GM12878 (cell line): ENCODE data around the gene PLCB4. TPM values are rescaled to one million over a fixed set of nuclear protein-coding genes. Genes with fewer than 3 reads are reported as not detected.

Experiments used
- ATAC-seq: fragments of 200-7000 bp; cut with Tn5 transposase; 3 replicates; pipeline ENCODE4 v1.9.1; 2020; ENCODE audit warnings: mild to moderate bottlenecking, moderate library complexity
- BruUV-seq: library from RNA; stranded (reverse); fragments of 400-500 nt; replicated peaks from 2 replicates; lab custom pipeline; 2021; lab: Mats Ljungman, UMichigan
- CTCF ChIA-PET: fragments of 300-600 bp; sonication (Branson Sonifier 250); formaldehyde crosslinking; extraction: SDS; loops from one replicate; lab custom pipeline; 2021; ENCODE audit warnings: inconsistent platforms; lab: Yijun Ruan, JAX
- POLR2A ChIA-PET: fragments of 350-600 bp; formaldehyde crosslinking; extraction: SDS; loops from one replicate; lab custom pipeline; 2021; ENCODE audit warnings: inconsistent platforms; lab: Charles Lee
- RAD21 ChIA-PET: fragments of 300-600 bp; sonication (Branson Sonifier 250); formaldehyde crosslinking; loops from one replicate; lab custom pipeline; 2023; ENCODE audit warnings: antibody characterized with exemption; ENCODE audit not compliant: unreplicated experiment; lab: Charles Lee
- SMC1A ChIA-PET: fragments of 300-600 bp; sonication (Branson Sonifier 250); formaldehyde crosslinking; loops from one replicate; lab custom pipeline; 2023; ENCODE audit not compliant: unreplicated experiment, uncharacterized antibody; lab: Charles Lee
- DNase-seq: peaks from one replicate; pipeline ENCODE4 v3.0.0-alpha.2; 2011; ENCODE audit warnings: low read depth, low spot score
- FAIRE-seq: peaks from 3 replicates; lab custom pipeline; 2011; peaks lifted over from hg19 to GRCh38; lab: Jason Lieb, UNC
- H2AFZ ChIP-seq: 2 replicates; pipeline ENCODE4 v1.6.0; 2011; ENCODE audit warnings: low read depth, low read length, control low read depth; ENCODE audit not compliant: control insufficient read depth
- H3K27ac ChIP-seq: 2 replicates; pipeline ENCODE4 v1.5.1; 2011; ENCODE audit warnings: control low read depth; ENCODE audit not compliant: control insufficient read depth, insufficient read depth
- H3K27me3 ChIP-seq, 2 experiments: replicated peaks in 1 of 2; 2 replicates each; pipeline versions ENCODE4 v1.6.0 to v1.6.1; 2011; ENCODE audit warnings: low read length in 1 of 2; ENCODE audit not compliant: control insufficient read depth in 2 of 2, insufficient read depth in 2 of 2
- H3K36me3 ChIP-seq, 2 experiments: 2 replicates each; pipeline ENCODE4 v1.5.1; 2011; ENCODE audit warnings: low read length in 1 of 2; ENCODE audit not compliant: control insufficient read depth in 2 of 2, insufficient read depth in 2 of 2
- H3K4me1 ChIP-seq: 2 replicates; pipeline ENCODE4 v1.6.1; 2011; ENCODE audit warnings: mild to moderate bottlenecking, low read length, moderate library complexity, mixed read lengths; ENCODE audit not compliant: control insufficient read depth, insufficient read depth
- H3K4me2 ChIP-seq: 2 replicates; pipeline ENCODE4 v1.6.0; 2011; ENCODE audit warnings: control low read depth; ENCODE audit not compliant: control insufficient read depth, insufficient read depth
- H3K4me3 ChIP-seq: fragments of 200-600 bp; sonication (generic); 2 replicates; pipeline ENCODE4 v1.5.1; 2016
- H3K79me2 ChIP-seq: 2 replicates; pipeline ENCODE4 v1.6.0; 2011; ENCODE audit warnings: low read length; ENCODE audit not compliant: control insufficient read depth, insufficient read depth
- H3K9ac ChIP-seq: 2 replicates; pipeline ENCODE4 v1.8.0; 2011; ENCODE audit warnings: low read length, control low read depth, mixed read lengths; ENCODE audit not compliant: control insufficient read depth, insufficient read depth
- H3K9me3 ChIP-seq: replicated peaks from 3 replicates; pipeline ENCODE4 v1.5.1; 2011; ENCODE audit warnings: mild to moderate bottlenecking, low read length; ENCODE audit not compliant: control insufficient read depth, insufficient read depth
- H4K20me1 ChIP-seq: 2 replicates; pipeline ENCODE4 v1.6.0; 2011; ENCODE audit not compliant: control insufficient read depth, insufficient read depth
- CBX3 ChIP-seq: fragments of 200-600 bp; sonication (generic); IDR thresholded peaks from 2 replicates; pipeline ENCODE4 v1.6.1; 2016; ENCODE audit warnings: low read depth, borderline replicate concordance
- MTA2 ChIP-seq: fragments of 450-650 bp; IDR thresholded peaks from 2 replicates; pipeline ENCODE4 v1.6.1; 2016; ENCODE audit warnings: low read depth, mild to moderate bottlenecking, moderate library complexity
- RELA ChIP-seq: fragments of 450-650 bp; IDR thresholded peaks from 2 replicates; pipeline ENCODE4 v1.8.0; 2014; ENCODE audit warnings: borderline replicate concordance; ENCODE audit not compliant: partially characterized antibody
- SREBF1 ChIP-seq: IDR thresholded peaks from 2 replicates; pipeline ENCODE4 v1.6.1; 2012; ENCODE audit warnings: mild to moderate bottlenecking, low read length
- STAT3 ChIP-seq: IDR thresholded peaks from 2 replicates; pipeline ENCODE4 v1.6.1; 2011; ENCODE audit warnings: low read depth, low read length, improper control_type of control experiment
- SUZ12 ChIP-seq: fragments of 200-600 bp; sonication (generic); IDR thresholded peaks from one replicate; pipeline ENCODE4 v1.6.1; 2018; ENCODE audit warnings: antibody characterized with exemption, mild to moderate bottlenecking; ENCODE audit not compliant: unreplicated experiment
- TBL1XR1 ChIP-seq: IDR thresholded peaks from 2 replicates; pipeline ENCODE4 v1.6.1; 2012; ENCODE audit warnings: low read depth, low read length, improper control_type of control experiment
- TCF3 ChIP-seq: IDR thresholded peaks from 2 replicates; pipeline ENCODE4 v1.6.1; 2012; ENCODE audit warnings: low read depth, mild to moderate bottlenecking, low read length, borderline replicate concordance; ENCODE audit not compliant: insufficient read depth
- WGBS: methylation state at CpG from one replicate; pipeline ENCODE4 v1.1.6; 2016; ENCODE audit warnings: low lambda C conversion rate; ENCODE audit not compliant: insufficient replicate concordance, insufficient coverage; ENCODE audit errors: missing lambda C conversion rate; 5-methylcytosine and 5-hydroxymethylcytosine counted together
- in situ Hi-C: fragments of 300-500 bp; cut with MboI; formaldehyde crosslinking; loops from 9 replicates; pipeline ENCODE4 v1.14.3; 2018; ENCODE audit warnings: mixed read lengths
- intact Hi-C: fragments of 100-400 bp; cut with micrococcal nuclease; formaldehyde crosslinking; loops from one replicate; pipeline ENCODE4 v1.14.2; 2022; ENCODE audit not compliant: unreplicated experiment
- polyA plus RNA-seq, 11 experiments: library from polyadenylated mRNA; depleted of rRNA in 4 of 11; unstranded in 6 of 11; stranded (reverse) in 5 of 11; fragments of >200 nt; fragmentation: Nextera tagmentation in 4 of 11; fragmentation: Illumina TruSeq in 1 of 11; extraction: Ambion mirVana in 4 of 11; extraction: Trizol in 1 of 11; gene quantifications; 1 replicate in 1 of 11; 2 replicates in 10 of 11; pipeline versions ENCODE4 v1.2.1 to v1.2.3, GENCODE V29; 2011 to 2016; ENCODE audit warnings: inconsistent platforms in 2 of 11, missing spikeins in 2 of 11, low read depth in 1 of 11
- total RNA-seq, 4 experiments: library from RNA; depleted of rRNA in 3 of 4; stranded (reverse); fragments of >200 nt in 3 of 4; fragmentation: Illumina TruSeq in 1 of 4; extraction: Trizol in 1 of 4; gene quantifications; 2 replicates each; pipeline versions ENCODE4 v1.2.1 to v1.2.3, GENCODE V29; 2013 to 2021
- TF ChIP-seq, protein P1 (sequence below): fragments of 450-650 bp; IDR thresholded peaks from 2 replicates; pipeline ENCODE4 v1.6.1; 2016; ENCODE audit warnings: mild to moderate bottlenecking, moderate library complexity, borderline replicate concordance
- TF ChIP-seq, protein P2 (sequence below): fragments of 450-650 bp; formaldehyde crosslinking; IDR thresholded peaks from 2 replicates; pipeline ENCODE4 v1.4.0; 2020; ENCODE audit warnings: mild to moderate bottlenecking, moderate library complexity

PLCB4 gene
- total and polyA plus RNA-seq, 10 of the 15 experiments (the other 5 are each of a cell fraction or from before 2014, with no cell fraction given), result not detected

DNA sequence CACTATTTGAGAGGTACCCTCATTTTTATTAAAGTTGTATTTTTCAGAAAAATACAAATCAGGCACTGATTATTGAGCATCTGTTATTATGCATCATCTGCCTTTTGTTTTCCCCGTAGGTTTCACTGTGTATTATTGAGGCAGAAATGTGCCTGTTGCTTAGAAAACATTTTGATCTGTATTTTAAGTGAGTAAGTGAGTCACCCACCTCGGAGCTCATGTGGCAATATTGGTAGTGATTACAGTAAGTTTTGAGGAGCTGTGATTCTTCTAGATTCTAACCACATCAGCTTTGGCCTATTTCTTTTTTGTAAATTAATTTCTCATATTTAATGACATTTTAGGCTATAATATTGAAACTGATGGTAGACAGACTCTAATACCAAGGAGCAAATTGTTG lies 385.9 kb downstream of the PLCB4 start (continued):
- TF ChIP-seq CBX3, result no peak
- no peak for TF ChIP-seq TCF3
- no peak for TF ChIP-seq RELA
- no peak for TF ChIP-seq TBL1XR1
- no peak for TF ChIP-seq SUZ12
- TF ChIP-seq, protein P1, sequence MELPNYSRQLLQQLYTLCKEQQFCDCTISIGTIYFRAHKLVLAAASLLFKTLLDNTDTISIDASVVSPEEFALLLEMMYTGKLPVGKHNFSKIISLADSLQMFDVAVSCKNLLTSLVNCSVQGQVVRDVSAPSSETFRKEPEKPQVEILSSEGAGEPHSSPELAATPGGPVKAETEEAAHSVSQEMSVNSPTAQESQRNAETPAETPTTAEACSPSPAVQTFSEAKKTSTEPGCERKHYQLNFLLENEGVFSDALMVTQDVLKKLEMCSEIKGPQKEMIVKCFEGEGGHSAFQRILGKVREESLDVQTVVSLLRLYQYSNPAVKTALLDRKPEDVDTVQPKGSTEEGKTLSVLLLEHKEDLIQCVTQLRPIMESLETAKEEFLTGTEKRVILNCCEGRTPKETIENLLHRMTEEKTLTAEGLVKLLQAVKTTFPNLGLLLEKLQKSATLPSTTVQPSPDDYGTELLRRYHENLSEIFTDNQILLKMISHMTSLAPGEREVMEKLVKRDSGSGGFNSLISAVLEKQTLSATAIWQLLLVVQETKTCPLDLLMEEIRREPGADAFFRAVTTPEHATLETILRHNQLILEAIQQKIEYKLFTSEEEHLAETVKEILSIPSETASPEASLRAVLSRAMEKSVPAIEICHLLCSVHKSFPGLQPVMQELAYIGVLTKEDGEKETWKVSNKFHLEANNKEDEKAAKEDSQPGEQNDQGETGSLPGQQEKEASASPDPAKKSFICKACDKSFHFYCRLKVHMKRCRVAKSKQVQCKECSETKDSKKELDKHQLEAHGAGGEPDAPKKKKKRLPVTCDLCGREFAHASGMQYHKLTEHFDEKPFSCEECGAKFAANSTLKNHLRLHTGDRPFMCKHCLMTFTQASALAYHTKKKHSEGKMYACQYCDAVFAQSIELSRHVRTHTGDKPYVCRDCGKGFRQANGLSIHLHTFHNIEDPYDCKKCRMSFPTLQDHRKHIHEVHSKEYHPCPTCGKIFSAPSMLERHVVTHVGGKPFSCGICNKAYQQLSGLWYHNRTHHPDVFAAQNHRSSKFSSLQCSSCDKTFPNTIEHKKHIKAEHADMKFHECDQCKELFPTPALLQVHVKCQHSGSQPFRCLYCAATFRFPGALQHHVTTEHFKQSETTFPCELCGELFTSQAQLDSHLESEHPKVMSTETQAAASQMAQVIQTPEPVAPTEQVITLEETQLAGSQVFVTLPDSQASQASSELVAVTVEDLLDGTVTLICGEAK, result no peak
- TF ChIP-seq STAT3, result no peak
- TF ChIP-seq SREBF1, result no peak

DNA sequence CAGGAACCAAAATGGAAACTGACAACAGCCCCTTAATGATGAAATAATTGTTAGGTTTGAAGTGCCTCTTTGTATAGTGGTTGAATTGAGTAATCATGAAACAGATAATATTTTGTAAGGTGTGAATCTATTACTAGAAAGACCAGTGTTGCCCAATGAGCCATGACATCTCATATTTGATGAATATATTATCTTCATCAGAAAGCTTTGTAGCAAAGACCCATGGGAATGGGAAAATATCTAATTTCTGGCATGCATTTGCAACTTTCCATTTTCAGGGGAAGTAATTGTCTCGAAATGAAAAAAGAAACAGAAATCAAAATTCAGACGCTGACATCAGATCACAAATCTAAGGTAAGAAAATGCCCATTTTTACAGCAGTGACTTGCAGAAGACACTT lies 388.2 kb downstream of the PLCB4 start:
- H3K4me3 ChIP-seq, result no peak overlapping the region
- SMC1A ChIA-PET, result no interaction called here
- TF ChIP-seq MTA2, result 0 out of 2 replicates have a peak, but pooled peaks have one; percentile 20
- TF ChIP-seq, protein P2, sequence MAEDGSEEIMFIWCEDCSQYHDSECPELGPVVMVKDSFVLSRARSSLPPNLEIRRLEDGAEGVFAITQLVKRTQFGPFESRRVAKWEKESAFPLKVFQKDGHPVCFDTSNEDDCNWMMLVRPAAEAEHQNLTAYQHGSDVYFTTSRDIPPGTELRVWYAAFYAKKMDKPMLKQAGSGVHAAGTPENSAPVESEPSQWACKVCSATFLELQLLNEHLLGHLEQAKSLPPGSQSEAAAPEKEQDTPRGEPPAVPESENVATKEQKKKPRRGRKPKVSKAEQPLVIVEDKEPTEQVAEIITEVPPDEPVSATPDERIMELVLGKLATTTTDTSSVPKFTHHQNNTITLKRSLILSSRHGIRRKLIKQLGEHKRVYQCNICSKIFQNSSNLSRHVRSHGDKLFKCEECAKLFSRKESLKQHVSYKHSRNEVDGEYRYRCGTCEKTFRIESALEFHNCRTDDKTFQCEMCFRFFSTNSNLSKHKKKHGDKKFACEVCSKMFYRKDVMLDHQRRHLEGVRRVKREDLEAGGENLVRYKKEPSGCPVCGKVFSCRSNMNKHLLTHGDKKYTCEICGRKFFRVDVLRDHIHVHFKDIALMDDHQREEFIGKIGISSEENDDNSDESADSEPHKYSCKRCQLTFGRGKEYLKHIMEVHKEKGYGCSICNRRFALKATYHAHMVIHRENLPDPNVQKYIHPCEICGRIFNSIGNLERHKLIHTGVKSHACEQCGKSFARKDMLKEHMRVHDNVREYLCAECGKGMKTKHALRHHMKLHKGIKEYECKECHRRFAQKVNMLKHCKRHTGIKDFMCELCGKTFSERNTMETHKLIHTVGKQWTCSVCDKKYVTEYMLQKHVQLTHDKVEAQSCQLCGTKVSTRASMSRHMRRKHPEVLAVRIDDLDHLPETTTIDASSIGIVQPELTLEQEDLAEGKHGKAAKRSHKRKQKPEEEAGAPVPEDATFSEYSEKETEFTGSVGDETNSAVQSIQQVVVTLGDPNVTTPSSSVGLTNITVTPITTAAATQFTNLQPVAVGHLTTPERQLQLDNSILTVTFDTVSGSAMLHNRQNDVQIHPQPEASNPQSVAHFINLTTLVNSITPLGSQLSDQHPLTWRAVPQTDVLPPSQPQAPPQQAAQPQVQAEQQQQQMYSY (CRISPR knock-in tag), result no peak
- TF ChIP-seq, all 136 proteins: peak for 1
- WGBS, result 0% methylated on average over 2 of the region's 2 CpGs
- CTCF ChIA-PET, result interaction anchor here (0.8 to 3.0 kb wide), 4 partner anchors 15 to 156 kb away, joined by 3 to 20 read pairs (median 6); no protein-coding TSS in a partner anchor
- in situ Hi-C loops (loop anchor here (5.0 kb wide), 1 partner anchor 155 kb away; no protein-coding TSS in a partner anchor), intact Hi-C loops (no loop called here)
- DNase-seq (peak; percentile 62), ATAC-seq (peak; percentile 70), FAIRE-seq (no peak)
- H4K20me1 ChIP-seq, result no peaks in the 10 kb centered on the region
- H3K4me2 ChIP-seq, result no peak overlapping the region; the same call in 1 of the 2 replicates
- H3K27ac ChIP-seq, result no peak overlapping the region
- peaks cover 13% of the 10 kb centered on the region for H3K4me1 ChIP-seq
- POLR2A ChIA-PET, result no interaction called here
- H3K27me3 ChIP-seq, result no peaks in the 10 kb centered on the region
- no peak overlapping the region for H3K9ac ChIP-seq
- H3K9me3 ChIP-seq, result no peaks in the 10 kb centered on the region; the same call in 2 of the 3 replicates
- H2AFZ ChIP-seq, result no peak overlapping the region
- no TSS peak for BruUV-seq
- H3K36me3 ChIP-seq, result no peaks in the 10 kb centered on the region
- RAD21 ChIA-PET, result no interaction called here
- H3K79me2 ChIP-seq, result no peaks in the 10 kb centered on the region
